ENCODE measurements around the gene ASB18. TPM values are rescaled to one million over a fixed set of nuclear protein-coding genes. Genes with fewer than 3 reads are reported as not detected.

Gene ASB18
- total RNA-seq, 3 donors from 2014 or later (not counting 1 experiment from before 2014, with no cell fraction given): not detected

DNA sequence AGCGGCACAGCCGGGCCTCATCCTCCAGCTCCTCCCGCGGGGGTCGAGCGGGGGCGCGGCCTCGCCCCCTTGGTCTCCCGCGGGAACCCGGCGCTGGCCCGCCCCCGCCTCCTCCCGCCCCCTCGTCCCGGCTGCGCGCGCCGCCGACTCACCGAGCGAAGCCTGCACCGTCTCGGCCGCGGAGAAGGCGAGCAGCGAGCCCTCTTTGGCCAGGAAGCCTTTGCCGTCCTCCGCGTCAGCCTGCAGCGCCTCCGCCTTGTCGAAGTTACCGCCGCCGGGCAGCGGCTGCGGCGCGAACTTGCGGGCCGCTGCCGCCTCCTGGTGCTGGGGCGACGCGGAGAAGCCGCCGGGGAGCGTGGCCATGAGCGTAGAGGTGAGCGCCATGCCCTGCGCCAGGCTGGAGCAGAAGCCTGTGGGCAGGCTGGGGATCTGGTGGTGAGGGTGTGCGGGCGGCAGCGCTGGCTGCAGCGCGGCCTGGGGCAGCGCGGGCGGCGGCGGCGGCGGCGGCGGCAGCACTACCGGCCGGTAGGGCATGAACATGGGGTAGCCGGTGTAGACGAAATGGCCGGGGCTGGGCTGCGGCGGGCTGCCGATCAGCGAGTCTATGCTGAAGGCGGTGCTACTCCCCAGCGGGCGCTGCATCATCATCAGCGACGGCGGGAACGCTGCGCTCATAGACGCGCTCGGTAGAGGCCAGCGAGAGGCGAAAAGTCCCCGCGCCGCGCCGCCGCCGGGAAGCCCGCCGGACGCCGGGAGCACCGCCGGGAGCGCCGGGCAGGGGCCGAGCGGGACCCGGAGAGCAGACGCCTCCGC is 96.7 kb downstream of the ASB18 start:
- no peak overlapping the region for H3K27ac ChIP-seq (ENCODE audit: low read length)
- peaks cover 5% of the 10 kb centered on the region for H3K4me1 ChIP-seq (ENCODE audit: control insufficient read depth, insufficient read depth, low read length)
- H3K27me3 ChIP-seq (ENCODE audit: control insufficient read depth, insufficient read depth, low read length): peaks cover 34% of the 10 kb centered on the region
- no peaks in the 10 kb centered on the region for H3K9me3 ChIP-seq (ENCODE audit: control insufficient read depth, insufficient read depth, low read length)
- peaks cover 6 to 7% of the 10 kb centered on the region in 2 donors for H3K4me1 Mint-ChIP-seq
- H3K27ac Mint-ChIP-seq: no peak overlapping the region
- ATAC-seq (no peak), DNase-seq (no peak)
- H3K9me3 Mint-ChIP-seq: no peaks in the 10 kb centered on the region
- peaks cover 39 to 47% of the 10 kb centered on the region in 2 donors for H3K27me3 Mint-ChIP-seq (ENCODE audit: low read depth in 2 of 2)
- no peak overlapping the region for H3K4me3 ChIP-seq (ENCODE audit: low read length)
- intact Hi-C loops (cut with micrococcal nuclease): no loop called here
- H3K36me3 ChIP-seq (ENCODE audit: control insufficient read depth, insufficient read depth, low read length): no peaks in the 10 kb centered on the region
- WGBS (ENCODE audit: insufficient coverage): 5% methylated on average over 112 of the region's 112 CpGs
- no peaks in the 10 kb centered on the region for H3K36me3 Mint-ChIP-seq
- TF ChIP-seq, protein P1, sequence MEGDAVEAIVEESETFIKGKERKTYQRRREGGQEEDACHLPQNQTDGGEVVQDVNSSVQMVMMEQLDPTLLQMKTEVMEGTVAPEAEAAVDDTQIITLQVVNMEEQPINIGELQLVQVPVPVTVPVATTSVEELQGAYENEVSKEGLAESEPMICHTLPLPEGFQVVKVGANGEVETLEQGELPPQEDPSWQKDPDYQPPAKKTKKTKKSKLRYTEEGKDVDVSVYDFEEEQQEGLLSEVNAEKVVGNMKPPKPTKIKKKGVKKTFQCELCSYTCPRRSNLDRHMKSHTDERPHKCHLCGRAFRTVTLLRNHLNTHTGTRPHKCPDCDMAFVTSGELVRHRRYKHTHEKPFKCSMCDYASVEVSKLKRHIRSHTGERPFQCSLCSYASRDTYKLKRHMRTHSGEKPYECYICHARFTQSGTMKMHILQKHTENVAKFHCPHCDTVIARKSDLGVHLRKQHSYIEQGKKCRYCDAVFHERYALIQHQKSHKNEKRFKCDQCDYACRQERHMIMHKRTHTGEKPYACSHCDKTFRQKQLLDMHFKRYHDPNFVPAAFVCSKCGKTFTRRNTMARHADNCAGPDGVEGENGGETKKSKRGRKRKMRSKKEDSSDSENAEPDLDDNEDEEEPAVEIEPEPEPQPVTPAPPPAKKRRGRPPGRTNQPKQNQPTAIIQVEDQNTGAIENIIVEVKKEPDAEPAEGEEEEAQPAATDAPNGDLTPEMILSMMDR (IDR thresholded peaks at IDR 0.05): no peak
- no peak overlapping the region for H3K4me3 Mint-ChIP-seq

GRCh38 chr2:236166796-236167296 is 97.4 kb downstream of the ASB18 start:
- Mint-ChIP-seq H3K27ac (no peak overlapping the region), H3K4me3 (peak overlapping the region; percentile 53), H3K9me3 (no peaks in the 10 kb centered on the region), H3K27me3 (ENCODE audit: low read depth in 2 of 2) (peaks cover 40 to 46% of the 10 kb centered on the region in 2 donors), H3K4me1 (peaks cover 6 to 7% of the 10 kb centered on the region in 2 donors), H3K36me3 (no peaks in the 10 kb centered on the region)
- H3K27ac ChIP-seq (ENCODE audit: low read length): no peak overlapping the region
- H3K4me1 ChIP-seq (ENCODE audit: control insufficient read depth, insufficient read depth, low read length): peaks cover 5% of the 10 kb centered on the region
- intact Hi-C loops (cut with micrococcal nuclease): no loop called here
- DNase-seq (no peak), ATAC-seq (no peak)
- TF ChIP-seq, protein P1 (IDR thresholded peaks at IDR 0.05): no peak
- peaks cover 38% of the 10 kb centered on the region for H3K27me3 ChIP-seq (ENCODE audit: control insufficient read depth, insufficient read depth, low read length)
- H3K4me3 ChIP-seq (ENCODE audit: low read length): no peak overlapping the region
- H3K9me3 ChIP-seq (ENCODE audit: control insufficient read depth, insufficient read depth, low read length): no peaks in the 10 kb centered on the region
- no peaks in the 10 kb centered on the region for H3K36me3 ChIP-seq (ENCODE audit: control insufficient read depth, insufficient read depth, low read length)
- 4% methylated on average over 29 of the region's 29 CpGs for WGBS (ENCODE audit: insufficient coverage)

DNA sequence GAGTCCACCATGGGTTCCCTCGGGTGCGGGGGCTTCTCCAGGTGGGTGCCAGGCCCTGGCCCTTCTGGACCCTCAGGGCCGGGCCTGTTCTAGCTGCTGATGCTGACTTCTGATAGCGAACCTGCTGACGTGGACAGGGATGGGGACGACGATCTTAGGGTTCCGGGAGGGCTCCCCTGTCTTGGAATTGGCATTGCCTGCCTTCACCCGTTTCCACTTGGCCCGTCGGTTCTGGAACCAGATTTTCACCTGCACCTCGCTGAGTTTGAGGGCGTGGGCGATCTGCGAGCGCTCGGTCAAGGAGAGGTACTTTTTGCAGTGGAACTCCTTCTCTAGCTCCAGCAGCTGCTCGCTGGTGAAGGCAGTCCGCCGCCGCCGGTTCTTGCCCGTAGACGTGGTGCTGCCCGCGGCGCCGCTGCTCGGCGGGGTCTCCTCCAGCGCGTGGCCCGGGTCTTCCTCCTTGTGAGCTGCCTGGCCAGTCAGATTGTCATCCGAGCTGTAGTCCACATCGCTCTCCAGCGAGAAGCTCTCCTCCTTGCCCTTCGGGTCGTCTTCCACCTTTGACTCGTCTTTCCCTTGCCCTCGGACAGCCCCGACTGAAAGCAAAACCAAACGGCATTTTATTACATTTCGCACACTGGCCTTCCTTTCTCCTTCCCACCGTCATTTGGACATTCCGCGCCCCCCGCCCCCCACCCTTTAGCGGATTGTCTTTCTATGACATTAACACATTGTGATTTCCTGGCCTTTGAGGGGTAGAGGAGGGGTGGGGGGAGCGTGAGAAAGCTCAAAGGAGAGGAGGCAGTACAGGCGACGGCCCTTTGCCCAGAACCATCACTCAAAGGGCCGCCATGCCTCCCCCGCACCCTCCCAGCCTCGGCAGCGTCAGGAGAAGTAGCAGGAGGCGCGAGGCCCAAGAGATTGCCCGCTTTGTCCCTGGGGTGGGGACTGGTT is 98.1 kb downstream of the ASB18 start:
- Mint-ChIP-seq H3K27ac (no peak overlapping the region), H3K27me3 (ENCODE audit: low read depth in 2 of 2) (peaks cover 45% of the 10 kb centered on the region in 2 donors), H3K36me3 (no peaks in the 10 kb centered on the region), H3K4me3 (peak overlapping the region; percentile 53), H3K9me3 (no peaks in the 10 kb centered on the region), H3K4me1 (peaks cover 6 to 7% of the 10 kb centered on the region in 2 donors)
- TF ChIP-seq, protein P1 (IDR thresholded peaks at IDR 0.05): no peak
- no peak overlapping the region for H3K4me3 ChIP-seq (ENCODE audit: low read length)
- H3K27me3 ChIP-seq (ENCODE audit: control insufficient read depth, insufficient read depth, low read length): peaks cover 40% of the 10 kb centered on the region
- DNase-seq (no peak), ATAC-seq (no peak)
- H3K4me1 ChIP-seq (ENCODE audit: control insufficient read depth, insufficient read depth, low read length): peaks cover 5% of the 10 kb centered on the region
- no peaks in the 10 kb centered on the region for H3K9me3 ChIP-seq (ENCODE audit: control insufficient read depth, insufficient read depth, low read length)
- intact Hi-C loops (cut with micrococcal nuclease): no loop called here
- H3K27ac ChIP-seq (ENCODE audit: low read length): no peak overlapping the region
- 10% methylated on average over 51 of the region's 58 CpGs for WGBS (ENCODE audit: insufficient coverage)
- no peaks in the 10 kb centered on the region for H3K36me3 ChIP-seq (ENCODE audit: control insufficient read depth, insufficient read depth, low read length)
